ENCODE measurements around the gene CBLN3.

CBLN3 gene

DNA sequence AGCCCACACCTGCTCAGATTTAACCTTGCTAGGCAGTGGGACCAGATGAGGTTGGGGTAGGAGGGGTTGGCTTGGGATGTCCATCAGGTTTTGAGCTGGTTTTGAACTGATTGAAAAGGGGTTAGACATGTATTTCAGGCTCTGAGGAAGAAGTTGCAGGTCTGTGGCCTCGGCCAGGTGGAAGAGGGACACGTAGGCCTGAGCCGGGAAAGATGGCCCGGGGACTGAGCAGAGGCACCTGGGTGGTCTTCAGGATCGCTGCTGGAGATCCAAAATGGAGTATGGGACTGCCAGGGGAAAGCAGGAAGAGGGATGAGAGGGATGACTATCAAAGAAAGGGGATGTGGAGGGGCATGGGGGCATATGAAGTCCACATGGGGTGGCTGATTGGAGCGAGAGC, 23.1 kb downstream of the CBLN3 start:
- H3K9ac ChIP-seq (ENCODE audit: low read length): no peak overlapping the region
- no peaks in the 10 kb centered on the region for H3K36me3 ChIP-seq (ENCODE audit: control insufficient read depth, low read depth, low read length)
- no peaks in the 10 kb centered on the region for H3K27me3 ChIP-seq (ENCODE audit: control insufficient read depth, insufficient read depth, low read length)
- no peaks in the 10 kb centered on the region for H3K9me3 ChIP-seq (ENCODE audit: control insufficient read depth, low read depth, low read length)
- H3K4me3 ChIP-seq (ENCODE audit: low read length): no peak overlapping the region
- no peak overlapping the region for H3K27ac ChIP-seq (ENCODE audit: low read length)
- no peaks in the 10 kb centered on the region for H3K4me1 ChIP-seq (ENCODE audit: control insufficient read depth, low read depth, low read length)

DNA sequence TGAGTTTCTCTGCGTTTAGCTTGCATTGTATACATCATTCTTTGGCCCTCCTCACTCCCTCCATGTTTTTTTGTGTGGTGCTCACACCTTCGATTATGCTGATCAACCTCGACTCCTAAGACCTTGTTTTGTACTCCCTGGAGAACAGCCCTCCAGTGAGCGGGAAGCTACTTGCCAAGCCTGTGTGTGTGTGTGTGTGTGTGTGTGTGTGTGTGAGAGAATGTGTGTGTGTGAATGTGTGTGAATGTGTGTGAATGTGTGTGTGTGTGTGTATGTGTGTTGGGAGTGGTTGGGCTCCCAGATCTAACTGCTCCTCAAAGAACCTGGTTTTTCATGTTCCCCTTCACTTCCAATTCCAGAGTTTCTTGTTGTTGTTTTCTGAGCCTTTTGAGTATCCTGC, 24.7 kb downstream of the CBLN3 start:
- Histone ChIP-seq H3K27ac (ENCODE audit: low read length) (no peak overlapping the region), H3K4me3 (ENCODE audit: low read length) (no peak overlapping the region), H3K9me3 (ENCODE audit: control insufficient read depth, low read depth, low read length) (no peaks in the 10 kb centered on the region), H3K36me3 (ENCODE audit: control insufficient read depth, low read depth, low read length) (no peaks in the 10 kb centered on the region), H3K4me1 (ENCODE audit: control insufficient read depth, low read depth, low read length) (peaks cover 1% of the 10 kb centered on the region), H3K27me3 (ENCODE audit: control insufficient read depth, insufficient read depth, low read length) (peaks cover 5% of the 10 kb centered on the region), H3K9ac (ENCODE audit: low read length) (no peak overlapping the region)

DNA sequence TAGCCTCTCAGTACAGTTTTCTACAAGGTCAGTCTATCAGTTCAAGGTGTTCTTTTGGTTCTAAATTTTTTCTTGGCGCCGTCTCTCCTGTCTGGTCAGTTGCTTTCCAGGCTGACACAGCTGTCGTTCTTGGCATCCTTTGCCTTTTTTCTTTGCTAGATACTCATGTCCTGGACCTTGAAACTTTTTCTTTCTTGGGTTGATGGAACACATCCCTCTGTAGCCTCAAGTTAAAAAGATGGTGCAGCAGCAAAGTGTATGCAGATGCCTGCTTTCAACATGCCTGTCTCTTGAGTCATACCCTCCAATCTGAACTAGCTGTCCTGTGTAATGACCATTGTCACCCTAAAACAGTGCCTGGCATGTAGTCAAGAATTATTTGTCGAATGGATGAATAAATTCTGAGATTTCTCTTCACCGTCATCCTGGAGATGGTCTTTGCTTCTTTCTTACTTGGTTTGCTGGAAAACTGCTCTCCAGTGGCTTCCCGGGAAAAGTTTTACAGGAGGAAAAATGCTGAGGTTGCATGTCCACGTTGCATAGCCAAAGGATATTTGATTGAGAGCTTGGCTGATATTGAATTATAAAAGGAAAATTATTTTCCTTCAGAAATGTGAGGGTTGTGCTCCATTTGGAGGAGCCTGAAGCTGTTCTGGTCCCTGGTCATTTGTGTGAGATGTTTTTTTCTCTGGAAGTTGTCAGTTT, 26.0 kb downstream of the CBLN3 start:
- Histone ChIP-seq H3K4me1 (ENCODE audit: control insufficient read depth, low read depth, low read length) (peaks cover 5% of the 10 kb centered on the region), H3K9ac (ENCODE audit: low read length) (no peak overlapping the region)

DNA sequence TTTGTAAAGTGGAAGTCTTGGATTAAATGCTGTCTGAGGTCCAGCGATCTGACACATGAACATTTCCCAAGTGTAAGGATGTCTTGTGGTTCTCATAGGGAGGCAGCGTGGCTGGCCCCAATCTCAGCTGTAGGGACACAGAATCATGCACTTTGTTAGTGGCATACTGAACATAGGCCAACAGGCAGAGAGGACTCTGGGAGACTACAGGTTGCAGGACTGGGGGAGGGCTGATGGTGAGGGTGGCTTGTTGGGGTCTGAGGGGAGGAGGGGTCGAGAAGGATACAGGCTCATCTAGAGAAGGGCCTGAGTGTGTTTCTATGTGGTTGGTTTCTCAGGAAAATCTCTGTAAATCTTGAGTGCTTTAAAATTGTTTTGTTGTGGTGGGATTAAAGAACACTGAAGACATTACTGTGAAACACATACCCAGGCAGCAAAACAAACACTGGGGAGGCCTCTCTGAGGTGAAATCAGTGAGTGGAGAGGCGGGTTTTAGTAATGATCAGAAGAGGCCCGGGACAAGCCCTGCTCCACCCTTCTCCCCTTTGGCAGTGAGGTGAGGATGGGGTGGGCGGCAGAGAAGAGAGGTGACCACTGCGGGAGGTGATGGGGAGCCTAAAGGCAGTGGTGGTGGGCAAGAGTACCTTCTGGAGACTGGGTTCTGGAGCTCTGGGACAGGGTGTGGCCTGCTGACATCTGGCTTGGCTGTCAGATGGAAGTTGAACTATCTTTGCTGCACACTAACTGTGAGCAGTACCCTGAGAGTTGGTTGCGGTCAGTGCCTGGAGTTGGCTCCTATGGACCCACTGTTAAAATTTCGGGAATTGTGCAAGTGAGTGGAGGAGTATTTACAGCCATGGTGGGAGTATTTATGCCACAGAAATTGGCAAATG, 27.4 kb downstream of the CBLN3 start:
- H3K36me3 ChIP-seq (ENCODE audit: control insufficient read depth, low read depth, low read length): no peaks in the 10 kb centered on the region
- H3K27ac ChIP-seq (ENCODE audit: low read length): no peak overlapping the region
- no peak overlapping the region for H3K4me3 ChIP-seq (ENCODE audit: low read length)
- peaks cover 12% of the 10 kb centered on the region for H3K4me1 ChIP-seq (ENCODE audit: control insufficient read depth, low read depth, low read length)
- no peaks in the 10 kb centered on the region for H3K9me3 ChIP-seq (ENCODE audit: control insufficient read depth, low read depth, low read length)
- no peak overlapping the region for H3K9ac ChIP-seq (ENCODE audit: low read length)
- H3K27me3 ChIP-seq (ENCODE audit: control insufficient read depth, insufficient read depth, low read length): peaks cover 5% of the 10 kb centered on the region

More for the DNA sequence above, 26.0 kb downstream of the CBLN3 start:
- Histone ChIP-seq H3K27ac (ENCODE audit: low read length) (no peak overlapping the region), H3K36me3 (ENCODE audit: control insufficient read depth, low read depth, low read length) (no peaks in the 10 kb centered on the region), H3K27me3 (ENCODE audit: control insufficient read depth, insufficient read depth, low read length) (peaks cover 5% of the 10 kb centered on the region), H3K9me3 (ENCODE audit: control insufficient read depth, low read depth, low read length) (no peaks in the 10 kb centered on the region), H3K4me3 (ENCODE audit: low read length) (no peak overlapping the region)

DNA sequence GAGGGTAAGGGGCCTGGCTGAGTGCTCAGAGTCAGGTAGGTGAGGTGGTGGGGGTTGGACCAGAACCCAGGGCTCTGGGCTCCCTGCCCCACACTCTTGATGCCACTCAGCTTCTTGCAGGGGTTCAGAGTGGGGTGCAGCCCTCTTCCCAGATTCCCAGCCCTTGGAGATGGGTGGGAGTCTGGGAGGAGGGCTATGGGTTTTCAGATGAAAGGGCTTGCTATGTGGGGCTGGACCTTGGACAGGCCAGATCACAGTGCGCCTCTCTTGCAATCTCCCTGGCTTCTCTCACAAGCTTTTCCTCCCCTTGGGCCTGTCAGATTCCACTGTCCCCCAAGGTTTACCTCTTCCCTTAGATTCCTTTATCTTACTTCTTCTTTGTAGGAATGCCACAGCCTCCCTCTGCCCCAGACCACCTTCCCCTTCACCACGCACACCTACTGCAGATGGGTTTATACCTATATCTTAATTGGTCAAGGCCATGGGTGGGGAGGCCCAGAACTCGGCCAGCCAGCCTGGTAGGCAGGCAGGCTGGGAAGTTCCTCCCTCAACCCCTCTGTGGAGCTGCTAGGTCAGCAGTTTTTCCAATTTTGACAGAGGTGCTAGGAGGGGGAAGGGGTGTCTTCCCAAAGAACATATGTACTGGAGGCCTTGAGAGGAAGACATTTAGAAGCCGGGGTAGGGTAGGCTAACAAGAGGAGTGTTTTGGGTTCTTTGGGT, 29.3 kb downstream of the CBLN3 start:
- Histone ChIP-seq H3K36me3 (ENCODE audit: control insufficient read depth, low read depth, low read length) (no peaks in the 10 kb centered on the region), H3K9me3 (ENCODE audit: control insufficient read depth, low read depth, low read length) (no peaks in the 10 kb centered on the region), H3K4me1 (ENCODE audit: control insufficient read depth, low read depth, low read length) (peaks cover 12% of the 10 kb centered on the region), H3K27ac (ENCODE audit: low read length) (no peak overlapping the region), H3K4me3 (ENCODE audit: low read length) (peak overlapping the region; percentile 73), H3K27me3 (ENCODE audit: control insufficient read depth, insufficient read depth, low read length) (peaks cover 5% of the 10 kb centered on the region), H3K9ac (ENCODE audit: low read length) (no peak overlapping the region)

DNA sequence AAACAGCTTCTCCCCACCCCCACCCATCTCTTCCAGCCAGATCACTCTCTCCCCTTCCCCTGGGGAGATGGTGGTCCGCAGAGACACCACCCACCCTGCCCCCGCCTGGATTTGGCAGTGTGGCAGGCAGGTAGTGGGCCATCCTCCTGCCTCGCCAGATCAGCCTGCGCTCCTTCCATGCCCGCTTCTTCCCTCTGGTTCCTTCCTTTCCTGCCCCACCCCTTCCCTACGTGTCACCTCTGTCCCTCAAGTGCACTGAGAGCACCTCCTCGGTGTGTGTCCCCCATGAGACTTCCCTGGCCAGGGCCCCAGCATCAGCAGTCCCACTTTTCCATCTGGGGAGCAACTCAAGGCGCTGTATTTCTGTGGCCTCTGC, 30.0 kb downstream of the CBLN3 start:
- peak overlapping the region; percentile 58 for H3K9ac ChIP-seq (ENCODE audit: low read length)

DNA sequence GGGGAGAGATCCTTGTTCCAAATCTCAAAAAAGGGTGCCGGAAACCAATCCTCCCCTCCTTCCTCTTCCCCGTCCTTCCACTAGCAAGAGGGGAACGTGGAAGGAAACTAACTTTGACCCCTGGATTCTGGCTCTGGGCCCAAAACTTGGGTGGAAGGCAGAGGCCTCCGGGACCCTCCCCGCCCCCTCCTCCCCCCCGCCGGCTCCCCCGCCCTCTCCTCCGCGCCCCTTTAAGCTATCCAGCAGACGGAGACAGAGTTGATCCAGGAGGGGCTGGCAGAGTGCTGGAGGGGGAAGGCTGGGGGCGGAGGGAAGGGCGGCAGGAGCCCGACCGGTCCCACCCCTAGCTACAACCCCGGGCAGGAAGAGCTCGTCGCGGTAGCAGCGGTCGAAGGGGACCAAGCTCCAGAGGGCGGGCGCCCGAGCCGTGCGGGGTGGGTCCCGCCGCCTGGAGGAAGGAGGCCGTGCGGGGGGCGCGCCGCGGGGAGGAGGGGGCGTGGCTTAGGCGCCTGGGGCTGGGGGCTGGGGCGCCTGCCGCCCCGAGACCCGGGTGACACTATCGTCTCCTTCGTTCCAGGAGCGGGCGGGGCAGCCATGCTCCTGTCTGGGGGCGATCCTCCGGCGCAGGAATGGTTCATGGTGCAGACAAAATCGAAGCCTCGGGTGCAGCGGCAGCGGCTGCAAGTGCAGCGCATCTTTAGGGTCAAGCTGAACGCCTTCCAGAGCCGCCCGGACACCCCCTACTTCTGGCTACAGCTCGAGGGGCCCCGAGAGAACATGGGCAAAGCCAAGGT, 30.6 kb downstream of the CBLN3 start, which contains the start of gene NYNRIN:
Gene NYNRIN, plus strand, starts transcription at position 351 of the 794 bp plus-strand sequence. Its CDS starts 244 bp downstream, at position 595.
- Histone ChIP-seq H3K4me3 (ENCODE audit: low read length) (peak within 1 kb of the TSS; percentile 73), H3K9me3 (ENCODE audit: control insufficient read depth, low read depth, low read length) (no peaks in the 10 kb centered on the region), H3K27me3 (ENCODE audit: control insufficient read depth, insufficient read depth, low read length) (peaks cover 5% of the 10 kb centered on the region), H3K9ac (ENCODE audit: low read length) (peak within 1 kb of the TSS; percentile 58), H3K36me3 (ENCODE audit: control insufficient read depth, low read depth, low read length) (no peaks in the 10 kb centered on the region), H3K27ac (ENCODE audit: low read length) (no peak within 1 kb of the TSS), H3K4me1 (ENCODE audit: control insufficient read depth, low read depth, low read length) (peaks cover 12% of the 10 kb centered on the region)

More for the DNA sequence above, 30.0 kb downstream of the CBLN3 start:
- Histone ChIP-seq H3K4me3 (ENCODE audit: low read length) (peak overlapping the region; percentile 73), H3K27me3 (ENCODE audit: control insufficient read depth, insufficient read depth, low read length) (peaks cover 5% of the 10 kb centered on the region), H3K4me1 (ENCODE audit: control insufficient read depth, low read depth, low read length) (peaks cover 12% of the 10 kb centered on the region), H3K27ac (ENCODE audit: low read length) (no peak overlapping the region), H3K9me3 (ENCODE audit: control insufficient read depth, low read depth, low read length) (no peaks in the 10 kb centered on the region), H3K36me3 (ENCODE audit: control insufficient read depth, low read depth, low read length) (no peaks in the 10 kb centered on the region)

DNA sequence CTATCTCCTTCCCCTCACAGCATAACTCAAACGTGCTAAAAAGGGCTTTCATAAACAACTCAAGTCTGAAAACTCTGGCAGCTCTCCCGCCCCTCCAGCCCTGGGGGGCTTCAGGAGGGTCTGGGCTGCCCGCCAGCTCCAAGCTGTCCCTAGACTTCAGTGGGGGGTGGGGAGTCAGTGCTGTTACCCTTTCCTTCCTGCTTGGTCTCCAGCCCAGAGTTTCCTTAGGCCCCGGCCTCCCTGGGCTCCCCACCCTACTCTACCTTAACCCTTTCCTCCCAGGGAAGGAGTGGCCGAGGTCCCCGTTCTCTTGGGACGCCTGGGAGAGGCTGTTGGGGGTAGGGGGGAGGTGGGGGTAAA, 31.2 kb downstream of the CBLN3 start:
- Histone ChIP-seq H3K27me3 (ENCODE audit: control insufficient read depth, insufficient read depth, low read length) (peaks cover 5% of the 10 kb centered on the region), H3K9ac (ENCODE audit: low read length) (no peak overlapping the region), H3K4me3 (ENCODE audit: low read length) (peak overlapping the region; percentile 73), H3K27ac (ENCODE audit: low read length) (no peak overlapping the region), H3K4me1 (ENCODE audit: control insufficient read depth, low read depth, low read length) (peaks cover 12% of the 10 kb centered on the region), H3K9me3 (ENCODE audit: control insufficient read depth, low read depth, low read length) (no peaks in the 10 kb centered on the region), H3K36me3 (ENCODE audit: control insufficient read depth, low read depth, low read length) (no peaks in the 10 kb centered on the region)

DNA sequence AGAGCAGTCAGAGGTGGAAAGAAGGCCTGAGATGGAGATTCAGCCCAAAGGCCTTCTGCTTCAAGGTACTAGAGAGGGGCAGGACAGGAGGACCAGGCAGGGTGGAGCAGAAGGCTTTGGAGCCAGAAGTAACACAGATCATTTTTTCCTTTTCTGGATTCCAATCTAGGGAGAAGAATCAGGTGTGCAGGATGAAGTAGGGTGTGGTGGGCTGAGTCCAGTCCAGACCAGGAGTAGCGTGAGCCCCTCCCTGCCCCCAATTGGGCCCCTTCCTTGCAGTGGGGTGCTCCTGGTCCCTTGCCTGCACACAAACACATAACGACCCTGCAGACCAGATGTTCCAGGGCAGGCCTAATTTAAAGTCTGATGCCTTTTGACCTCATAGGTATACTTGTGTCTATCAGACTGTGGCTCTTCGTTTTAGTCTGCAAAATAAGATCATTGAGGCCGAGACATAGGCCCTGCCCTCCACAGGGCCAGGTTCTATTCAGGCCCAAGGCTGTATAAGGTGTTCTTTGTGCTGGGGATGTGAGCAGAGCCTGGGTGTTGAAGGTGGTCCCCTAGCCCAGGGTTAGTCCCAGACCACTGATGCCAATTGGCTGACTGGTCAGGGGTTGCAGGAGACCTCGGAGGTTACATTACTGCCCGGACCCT, 31.7 kb downstream of the CBLN3 start:
- H3K9ac ChIP-seq (ENCODE audit: low read length): no peak overlapping the region
- peak overlapping the region; percentile 73 for H3K4me3 ChIP-seq (ENCODE audit: low read length)
- peaks cover 5% of the 10 kb centered on the region for H3K27me3 ChIP-seq (ENCODE audit: control insufficient read depth, insufficient read depth, low read length)
- H3K36me3 ChIP-seq (ENCODE audit: control insufficient read depth, low read depth, low read length): no peaks in the 10 kb centered on the region
- H3K9me3 ChIP-seq (ENCODE audit: control insufficient read depth, low read depth, low read length): no peaks in the 10 kb centered on the region
- no peak overlapping the region for H3K27ac ChIP-seq (ENCODE audit: low read length)
- peaks cover 14% of the 10 kb centered on the region for H3K4me1 ChIP-seq (ENCODE audit: control insufficient read depth, low read depth, low read length)

DNA sequence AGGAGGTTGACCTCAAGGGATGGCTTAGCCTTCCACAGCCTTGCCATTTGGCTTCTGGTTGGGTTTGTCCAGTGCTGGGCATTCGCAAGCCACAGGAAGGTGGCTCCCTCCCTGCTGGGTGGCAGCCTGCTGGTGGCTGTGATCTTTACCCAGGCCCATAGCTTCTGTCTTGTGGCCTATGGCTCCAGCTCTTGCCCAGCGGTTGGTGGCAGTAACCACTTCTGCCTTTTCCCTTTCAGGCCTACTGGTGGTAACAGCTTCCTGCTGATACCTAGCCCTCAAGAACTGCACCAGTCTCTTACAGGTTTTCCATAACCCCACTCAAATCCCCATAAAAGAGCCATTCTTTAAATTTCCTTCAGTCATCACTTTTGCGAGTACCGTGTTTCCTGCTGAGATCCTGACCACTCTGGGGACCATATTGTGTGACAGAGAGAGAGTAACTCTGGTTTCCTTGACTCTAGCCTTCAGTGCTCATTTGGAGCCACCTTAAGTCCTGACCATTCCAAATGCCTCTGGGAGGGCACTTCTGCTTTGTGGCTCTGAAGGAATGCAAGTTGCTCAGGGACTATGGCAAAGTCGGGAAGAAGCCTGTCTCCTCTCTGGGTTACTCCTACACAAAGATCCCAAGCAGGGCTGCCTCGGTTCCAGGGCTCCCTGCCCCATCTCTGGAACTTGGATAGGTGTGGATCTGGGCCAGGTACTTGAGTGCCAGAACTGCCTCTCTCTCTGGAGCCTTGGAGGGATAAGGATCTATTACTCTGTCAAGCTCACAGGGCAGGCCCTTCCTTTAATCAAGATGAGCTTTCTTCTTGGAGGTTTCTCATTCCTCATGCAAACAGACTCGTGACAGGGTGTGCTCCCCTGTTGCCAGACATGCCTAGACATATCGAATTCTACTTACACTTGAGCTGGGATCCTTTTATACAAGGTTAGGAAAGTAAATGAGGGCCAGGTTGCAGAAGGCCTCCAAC, 33.6 kb downstream of the CBLN3 start:
- peaks cover 5% of the 10 kb centered on the region for H3K27me3 ChIP-seq (ENCODE audit: control insufficient read depth, insufficient read depth, low read length)
- H3K27ac ChIP-seq (ENCODE audit: low read length): no peak overlapping the region
- no peak overlapping the region for H3K9ac ChIP-seq (ENCODE audit: low read length)
- no peaks in the 10 kb centered on the region for H3K9me3 ChIP-seq (ENCODE audit: control insufficient read depth, low read depth, low read length)
- no peaks in the 10 kb centered on the region for H3K36me3 ChIP-seq (ENCODE audit: control insufficient read depth, low read depth, low read length)
- peaks cover 19% of the 10 kb centered on the region for H3K4me1 ChIP-seq (ENCODE audit: control insufficient read depth, low read depth, low read length)
- H3K4me3 ChIP-seq (ENCODE audit: low read length): no peak overlapping the region
